Left ventricle myocardium inferior (tissue), 1 donor: Measurements from ENCODE around the gene CDK6. TPM values are rescaled to one million over a fixed set of nuclear protein-coding genes. Genes with fewer than 3 reads are reported as not detected.

Source experiments
- DNase-seq: peaks from one replicate; pipeline ENCODE4 v3.0.0-alpha.2; 2020
- H3K27ac ChIP-seq: fragments of 200-600 bp; replicated peaks from 2 replicates; pipeline ENCODE4 v1.8.0; 2021
- H3K27me3 ChIP-seq: fragments of 200-600 bp; 2 replicates; pipeline ENCODE4 v1.8.0; 2021; ENCODE audit warnings: low read depth
- H3K36me3 ChIP-seq: fragments of 200-600 bp; 2 replicates; pipeline ENCODE4 v1.8.0; 2021
- H3K4me1 ChIP-seq: fragments of 200-600 bp; 2 replicates; pipeline ENCODE4 v1.8.0; 2021
- H3K4me3 ChIP-seq: fragments of 200-600 bp; 2 replicates; pipeline ENCODE4 v1.8.0; 2021; ENCODE audit warnings: mild to moderate bottlenecking, moderate library complexity
- H3K9me3 ChIP-seq: fragments of 200-600 bp; replicated peaks from 2 replicates; pipeline ENCODE4 v1.8.0; 2021
- intact Hi-C: fragments of 100-400 bp; cut with micrococcal nuclease; formaldehyde crosslinking; loops from one replicate; pipeline ENCODE4 v1.11.0; 2022
- total RNA-seq: library from RNA; stranded (reverse); fragmentation: NEBNext Ultra II Directional; extraction: Animal tissue kit (Norgen Biotek cat#: 25700); gene quantifications from one replicate; pipeline ENCODE4 v1.2.1, GENCODE V29; 2021
- TF ChIP-seq, protein P1 (sequence below): fragments of 200-600 bp; IDR thresholded peaks from 2 replicates; pipeline ENCODE4 v1.8.0; 2021; ENCODE audit warnings: antibody characterized with exemption, mild to moderate bottlenecking, borderline replicate concordance
- donor health status: DM: no; HTN: yes; CAD: no; lungs with severe emphysema.

The CDK6 gene
- total RNA-seq, 1 donor from 2014 or later: 16.5 TPM

GRCh38 chr7:92839901-92840300 is 3.5 kb upstream of the CDK6 start:
- H3K9me3 ChIP-seq: no peaks in the 10 kb centered on the region
- no peak overlapping the region for H3K27ac ChIP-seq
- TF ChIP-seq, protein P1, sequence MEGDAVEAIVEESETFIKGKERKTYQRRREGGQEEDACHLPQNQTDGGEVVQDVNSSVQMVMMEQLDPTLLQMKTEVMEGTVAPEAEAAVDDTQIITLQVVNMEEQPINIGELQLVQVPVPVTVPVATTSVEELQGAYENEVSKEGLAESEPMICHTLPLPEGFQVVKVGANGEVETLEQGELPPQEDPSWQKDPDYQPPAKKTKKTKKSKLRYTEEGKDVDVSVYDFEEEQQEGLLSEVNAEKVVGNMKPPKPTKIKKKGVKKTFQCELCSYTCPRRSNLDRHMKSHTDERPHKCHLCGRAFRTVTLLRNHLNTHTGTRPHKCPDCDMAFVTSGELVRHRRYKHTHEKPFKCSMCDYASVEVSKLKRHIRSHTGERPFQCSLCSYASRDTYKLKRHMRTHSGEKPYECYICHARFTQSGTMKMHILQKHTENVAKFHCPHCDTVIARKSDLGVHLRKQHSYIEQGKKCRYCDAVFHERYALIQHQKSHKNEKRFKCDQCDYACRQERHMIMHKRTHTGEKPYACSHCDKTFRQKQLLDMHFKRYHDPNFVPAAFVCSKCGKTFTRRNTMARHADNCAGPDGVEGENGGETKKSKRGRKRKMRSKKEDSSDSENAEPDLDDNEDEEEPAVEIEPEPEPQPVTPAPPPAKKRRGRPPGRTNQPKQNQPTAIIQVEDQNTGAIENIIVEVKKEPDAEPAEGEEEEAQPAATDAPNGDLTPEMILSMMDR: no peak
- peaks cover 23% of the 10 kb centered on the region for H3K4me1 ChIP-seq
- DNase-seq: no peak
- intact Hi-C loops: loop anchor here (5.0 kb wide), 1 partner anchor 218 kb away; no protein-coding TSS in a partner anchor
- H3K36me3 ChIP-seq: no peaks in the 10 kb centered on the region
- no peak overlapping the region for H3K4me3 ChIP-seq
- H3K27me3 ChIP-seq: no peaks in the 10 kb centered on the region

GRCh38 chr7:92838934-92839333 is 2.6 kb upstream of the CDK6 start:
- no peak overlapping the region for H3K4me3 ChIP-seq
- H3K9me3 ChIP-seq: no peaks in the 10 kb centered on the region
- H3K27me3 ChIP-seq: no peaks in the 10 kb centered on the region
- H3K4me1 ChIP-seq: peaks cover 33% of the 10 kb centered on the region
- intact Hi-C loops: loop anchor here (5.0 kb wide), 1 partner anchor 217 kb away; no protein-coding TSS in a partner anchor
- H3K27ac ChIP-seq: no peak overlapping the region
- no peak for DNase-seq
- no peaks in the 10 kb centered on the region for H3K36me3 ChIP-seq
- TF ChIP-seq, protein P1: no peak

DNA sequence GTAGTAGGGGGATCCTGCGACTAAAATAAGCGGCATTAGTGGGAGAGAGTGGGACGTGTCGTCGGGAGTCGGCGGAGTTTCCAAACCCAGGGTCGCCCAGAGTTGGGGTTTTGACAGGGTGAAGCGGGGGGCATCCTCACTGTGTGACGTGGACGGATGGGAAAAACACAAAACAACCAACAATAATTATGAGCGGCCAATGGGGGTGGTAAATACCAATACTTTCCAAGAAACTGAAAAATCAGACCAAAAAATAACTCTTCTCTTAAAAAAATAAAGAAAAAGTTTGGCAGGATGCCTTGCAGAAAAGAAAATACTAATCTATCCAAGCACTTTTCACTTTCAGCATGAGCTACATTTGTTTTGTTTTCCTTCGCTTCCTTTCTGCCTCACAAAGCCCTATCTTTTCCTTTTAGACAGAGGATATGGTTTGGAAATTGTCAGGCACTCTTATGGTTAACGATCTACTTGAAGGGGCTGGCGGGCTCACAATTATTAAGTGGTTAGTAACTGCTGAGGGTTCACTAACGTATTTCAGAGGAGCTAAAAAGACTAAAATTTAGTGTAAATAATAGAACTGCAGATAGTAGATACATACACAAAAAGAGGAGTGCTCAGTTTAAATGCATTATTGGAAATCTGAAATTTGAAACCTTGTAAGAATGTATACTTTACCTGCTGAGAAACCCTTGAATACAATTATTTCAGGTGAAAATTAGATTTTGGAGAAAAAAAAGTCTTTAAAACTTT is 802 bp upstream of the CDK6 start:
- Histone ChIP-seq H3K4me1 (peaks cover 48% of the 10 kb centered on the region), H3K27me3 (no peaks in the 10 kb centered on the region), H3K27ac (peak overlapping the region; percentile 96), H3K4me3 (peak overlapping the region; percentile 90), H3K9me3 (no peaks in the 10 kb centered on the region), H3K36me3 (no peaks in the 10 kb centered on the region)
- peak; percentile 13 for DNase-seq
- TF ChIP-seq, protein P1: no peak
- intact Hi-C loops: loop anchor here (5.0 kb wide), 1 partner anchor 215 kb away; no protein-coding TSS in a partner anchor

- H3K4me1 ChIP-seq: peaks cover 60% of the 10 kb centered on the region
- H3K9me3 ChIP-seq: no peaks in the 10 kb centered on the region
- no peaks in the 10 kb centered on the region for H3K27me3 ChIP-seq
- TF ChIP-seq, protein P1: no peak
- peak overlapping the region; percentile 96 for H3K27ac ChIP-seq
- DNase-seq: peak; percentile 20
- intact Hi-C loops: loop anchor here (5.0 kb wide), 1 partner anchor 214 kb away; no protein-coding TSS in a partner anchor
- peak overlapping the region; percentile 90 for H3K4me3 ChIP-seq
- H3K36me3 ChIP-seq: no peaks in the 10 kb centered on the region
These were observed 403 bp downstream of the CDK6 start for GRCh38 chr7:92835851-92836488.

DNA sequence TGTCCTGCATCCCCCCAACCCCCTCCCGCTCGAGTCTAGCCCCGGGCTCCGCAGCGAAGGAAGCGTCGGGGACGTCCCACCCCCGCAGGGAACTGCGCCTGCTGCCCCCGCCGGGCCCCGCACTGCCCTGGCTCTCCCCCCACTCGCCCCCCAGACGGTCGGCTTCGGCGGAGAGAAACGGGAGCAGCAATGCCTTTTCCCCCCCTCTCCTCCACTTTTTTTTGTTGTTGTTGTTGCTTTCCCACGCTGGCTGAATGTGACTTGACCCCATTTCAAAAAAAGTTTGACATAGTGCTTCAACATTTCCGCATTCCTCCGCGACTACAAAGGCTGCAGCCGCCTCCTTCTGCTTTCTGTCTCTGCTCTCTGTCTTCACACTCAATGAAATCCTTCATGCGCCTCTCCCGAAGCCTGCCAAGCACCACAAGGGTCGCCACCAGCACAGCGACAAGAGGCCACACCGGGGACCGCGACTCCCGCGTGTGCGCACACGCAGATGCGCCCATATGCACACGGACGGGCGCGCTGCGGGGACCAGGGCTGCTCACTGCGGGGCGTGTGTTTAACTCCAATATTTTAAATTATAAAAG is 1.0 kb downstream of the CDK6 start:
- DNase-seq: peak; percentile 49
- H3K4me3 ChIP-seq: peak overlapping the region; percentile 90
- H3K27ac ChIP-seq: peak overlapping the region; percentile 96
- no peaks in the 10 kb centered on the region for H3K27me3 ChIP-seq
- H3K36me3 ChIP-seq: no peaks in the 10 kb centered on the region
- TF ChIP-seq, protein P1: no peak
- intact Hi-C loops: loop anchor here (5.0 kb wide), 1 partner anchor 213 kb away; no protein-coding TSS in a partner anchor
- H3K9me3 ChIP-seq: no peaks in the 10 kb centered on the region
- peaks cover 67% of the 10 kb centered on the region for H3K4me1 ChIP-seq
